Karpas-422 (cell line): ENCODE results near the gene SCPEP1. TPM values are rescaled to one million over a fixed set of nuclear protein-coding genes. Genes with fewer than 3 reads are reported as not detected.
A peak's percentile ranks its signal among the peaks of the same experiment; 100 is the strongest.

ENCODE experiments used
- DNase-seq: peaks from one replicate; pipeline ENCODE4 v3.0.0-alpha.2; 2015
- H2AFZ ChIP-seq: fragments of 200-600 bp; sonication (generic); 2 replicates; pipeline ENCODE4 v1.6.1; 2014; ENCODE audit warnings: antibody characterized with exemption, low read length, mixed read lengths
- H3K27ac ChIP-seq: fragments of 200-600 bp; sonication (generic); 2 replicates; pipeline ENCODE4 v1.5.1; 2014; ENCODE audit warnings: mild to moderate bottlenecking, low read length, moderate library complexity
- H3K27me3 ChIP-seq: fragments of 200-600 bp; sonication (generic); 2 replicates; pipeline ENCODE4 v1.6.1; 2014; ENCODE audit warnings: low read length, mixed read lengths
- H3K36me3 ChIP-seq: fragments of 200-600 bp; sonication (generic); 2 replicates; pipeline ENCODE4 v1.6.1; 2014; ENCODE audit warnings: low read length, mixed read lengths; ENCODE audit not compliant: insufficient read depth
- H3K4me1 ChIP-seq: fragments of 200-600 bp; sonication (generic); 2 replicates; pipeline ENCODE4 v1.6.1; 2014; ENCODE audit warnings: mild to moderate bottlenecking, low read length, mixed read lengths
- H3K4me2 ChIP-seq: fragments of 200-600 bp; sonication (generic); 2 replicates; pipeline ENCODE4 v1.6.1; 2014; ENCODE audit warnings: low read length, low read depth, mild to moderate bottlenecking; ENCODE audit not compliant: poor library complexity, severe bottlenecking
- H3K4me3 ChIP-seq: fragments of 200-600 bp; sonication (generic); 2 replicates; pipeline ENCODE4 v1.5.1; 2014; ENCODE audit warnings: mild to moderate bottlenecking, antibody characterized with exemption, low read length, mixed read lengths
- H3K79me2 ChIP-seq: fragments of 200-600 bp; sonication (generic); 2 replicates; pipeline ENCODE4 v1.6.1; 2014; ENCODE audit warnings: mild to moderate bottlenecking, low read length, mixed read lengths
- H3K9ac ChIP-seq: fragments of 200-600 bp; sonication (generic); 2 replicates; pipeline ENCODE4 v1.6.0; 2014; ENCODE audit warnings: low read length
- H3K9me2 ChIP-seq: fragments of 200-600 bp; sonication (generic), shearing (Covaris generic); replicated peaks from 2 replicates; pipeline ENCODE4 v1.6.0; 2014; ENCODE audit warnings: mild to moderate bottlenecking, low read length, moderate library complexity; ENCODE audit not compliant: insufficient read depth
- H3K9me3 ChIP-seq: fragments of 300-700, 200-600 bp; sonication (generic); 2 replicates; pipeline ENCODE4 v1.6.1; 2014; ENCODE audit warnings: low read length, mixed read lengths
- H4K20me1 ChIP-seq: fragments of 200-600 bp; sonication (generic); 2 replicates; pipeline ENCODE4 v1.6.1; 2014; ENCODE audit warnings: mild to moderate bottlenecking, antibody characterized with exemption, low read length, low read depth; ENCODE audit not compliant: insufficient read depth
- total RNA-seq: library from RNA; depleted of rRNA; stranded (reverse); fragments of >200 nt; shearing (Covaris generic); gene quantifications from 2 replicates; pipeline ENCODE4 v1.2.3, GENCODE V29; 2014; ENCODE audit warnings: low replicate concordance

SCPEP1 gene
- total RNA-seq, 1 experiment from 2014 or later = 22.2 TPM

GRCh38 chr17:57033296-57033695, 55.4 kb downstream of the SCPEP1 start:
- Histone ChIP-seq H3K9me3 (no peaks in the 10 kb centered on the region), H3K4me2 (no peak overlapping the region), H3K79me2 (no peaks in the 10 kb centered on the region), H3K9ac (no peak overlapping the region), H3K4me3 (no peak overlapping the region), H2AFZ (no peak overlapping the region), H3K4me1 (no peaks in the 10 kb centered on the region), H3K36me3 (no peaks in the 10 kb centered on the region), H3K27ac (no peak overlapping the region), H3K27me3 (no peaks in the 10 kb centered on the region), H4K20me1 (no peaks in the 10 kb centered on the region), H3K9me2 (no peaks in the 10 kb centered on the region)
- DNase-seq = peak; percentile 31

GRCh38 chr17:57034807-57035754, 57.1 kb downstream of the SCPEP1 start:
- no peak overlapping the region for H3K27ac ChIP-seq
- no peaks in the 10 kb centered on the region for H3K36me3 ChIP-seq
- no peaks in the 10 kb centered on the region for H3K9me3 ChIP-seq
- H3K27me3 ChIP-seq = no peaks in the 10 kb centered on the region
- H3K9ac ChIP-seq = no peak overlapping the region
- no peaks in the 10 kb centered on the region for H3K9me2 ChIP-seq
- DNase-seq = no peak
- no peak overlapping the region for H3K4me3 ChIP-seq
- H3K4me2 ChIP-seq = no peak overlapping the region
- H3K79me2 ChIP-seq = no peaks in the 10 kb centered on the region
- no peaks in the 10 kb centered on the region for H4K20me1 ChIP-seq
- no peak overlapping the region for H2AFZ ChIP-seq
- H3K4me1 ChIP-seq = no peaks in the 10 kb centered on the region

GRCh38 chr17:57035971-57036481, 58.1 kb downstream of the SCPEP1 start:
- no peak overlapping the region for H3K4me2 ChIP-seq
- no peaks in the 10 kb centered on the region for H3K9me2 ChIP-seq
- no peaks in the 10 kb centered on the region for H3K36me3 ChIP-seq
- H3K27ac ChIP-seq = no peak overlapping the region
- no peaks in the 10 kb centered on the region for H3K79me2 ChIP-seq
- no peaks in the 10 kb centered on the region for H3K27me3 ChIP-seq
- H4K20me1 ChIP-seq = no peaks in the 10 kb centered on the region
- H3K4me3 ChIP-seq = no peak overlapping the region
- no peaks in the 10 kb centered on the region for H3K9me3 ChIP-seq
- no peak for DNase-seq
- no peak overlapping the region for H3K9ac ChIP-seq
- H3K4me1 ChIP-seq = no peaks in the 10 kb centered on the region
- H2AFZ ChIP-seq = no peak overlapping the region

- Histone ChIP-seq H3K36me3 (no peaks in the 10 kb centered on the region), H2AFZ (no peak overlapping the region), H3K4me1 (no peaks in the 10 kb centered on the region), H3K27me3 (no peaks in the 10 kb centered on the region), H3K27ac (no peak overlapping the region), H3K9me3 (no peaks in the 10 kb centered on the region), H3K4me3 (no peak overlapping the region), H3K9me2 (no peaks in the 10 kb centered on the region), H4K20me1 (no peaks in the 10 kb centered on the region), H3K79me2 (no peaks in the 10 kb centered on the region), H3K9ac (no peak overlapping the region), H3K4me2 (no peak overlapping the region)
- no peak for DNase-seq
Measured at GRCh38 chr17:57037411-57037810, 59.5 kb downstream of the SCPEP1 start.

- H3K9me3 ChIP-seq = no peaks in the 10 kb centered on the region
- H3K9me2 ChIP-seq = no peaks in the 10 kb centered on the region
- H2AFZ ChIP-seq = no peak overlapping the region
- no peaks in the 10 kb centered on the region for H3K36me3 ChIP-seq
- H4K20me1 ChIP-seq = no peaks in the 10 kb centered on the region
- H3K27ac ChIP-seq = no peak overlapping the region
- no peak overlapping the region for H3K4me2 ChIP-seq
- no peaks in the 10 kb centered on the region for H3K79me2 ChIP-seq
- H3K27me3 ChIP-seq = no peaks in the 10 kb centered on the region
- DNase-seq = no peak
- H3K4me1 ChIP-seq = no peaks in the 10 kb centered on the region
- H3K9ac ChIP-seq = no peak overlapping the region
- H3K4me3 ChIP-seq = no peak overlapping the region
Measured at GRCh38 chr17:57038486-57038885, 60.6 kb downstream of the SCPEP1 start.

- Histone ChIP-seq H4K20me1 (no peaks in the 10 kb centered on the region), H3K9me2 (no peaks in the 10 kb centered on the region), H3K4me2 (no peak overlapping the region), H3K4me1 (no peaks in the 10 kb centered on the region), H3K9ac (no peak overlapping the region), H3K79me2 (no peaks in the 10 kb centered on the region), H3K36me3 (no peaks in the 10 kb centered on the region), H3K9me3 (no peaks in the 10 kb centered on the region), H3K4me3 (no peak overlapping the region), H2AFZ (no peak overlapping the region), H3K27me3 (no peaks in the 10 kb centered on the region), H3K27ac (no peak overlapping the region)
- peak; percentile 27 for DNase-seq
Measured at GRCh38 chr17:57040571-57040970, 62.6 kb downstream of the SCPEP1 start.

GRCh38 chr17:57043276-57043675, 65.3 kb downstream of the SCPEP1 start:
- no peak overlapping the region for H3K9ac ChIP-seq
- H4K20me1 ChIP-seq = no peaks in the 10 kb centered on the region
- H3K9me3 ChIP-seq = no peaks in the 10 kb centered on the region
- H2AFZ ChIP-seq = no peak overlapping the region
- H3K4me3 ChIP-seq = no peak overlapping the region
- no peaks in the 10 kb centered on the region for H3K79me2 ChIP-seq
- H3K27me3 ChIP-seq = no peaks in the 10 kb centered on the region
- H3K36me3 ChIP-seq = no peaks in the 10 kb centered on the region
- no peak overlapping the region for H3K27ac ChIP-seq
- no peaks in the 10 kb centered on the region for H3K4me1 ChIP-seq
- no peak for DNase-seq
- H3K9me2 ChIP-seq = no peaks in the 10 kb centered on the region
- no peak overlapping the region for H3K4me2 ChIP-seq

GRCh38 chr17:57044976-57045867, 67.3 kb downstream of the SCPEP1 start:
- Histone ChIP-seq H3K9me3 (no peaks in the 10 kb centered on the region), H4K20me1 (no peaks in the 10 kb centered on the region), H3K9me2 (no peaks in the 10 kb centered on the region), H3K79me2 (no peaks in the 10 kb centered on the region), H3K4me1 (no peaks in the 10 kb centered on the region), H3K4me3 (no peak overlapping the region), H3K27ac (no peak overlapping the region), H3K9ac (no peak overlapping the region), H3K27me3 (no peaks in the 10 kb centered on the region), H2AFZ (no peak overlapping the region), H3K4me2 (no peak overlapping the region), H3K36me3 (no peaks in the 10 kb centered on the region)
- no peak for DNase-seq
